Cardiac septum (tissue), 1 donor: ENCODE measurements around the gene TMEM41A. TPM values are rescaled to one million over a fixed set of nuclear protein-coding genes. Genes with fewer than 3 reads are reported as not detected.
"Not testable (repeated sequence)": the region's sequence is repeated elsewhere in the genome, so short reads cannot be mapped to it uniquely, and the experiment has no call there.

Experiments used
- DNase-seq: peaks from one replicate; pipeline ENCODE4 v3.0.0-alpha.2; 2020; ENCODE audit warnings: low spot score
- intact Hi-C: fragments of 100-400 bp; cut with DNase I; formaldehyde crosslinking; loops from one replicate; pipeline ENCODE4 v1.14.0; 2022
- total RNA-seq: library from RNA; stranded (reverse); fragmentation: NEBNext Ultra II Directional; extraction: Animal tissue kit (Norgen Biotek cat#: 25700); gene quantifications from one replicate; pipeline ENCODE4 v1.2.1, GENCODE V29; 2021
- donor health status: DM: no; HTN: no; CAD: no.

Gene TMEM41A
- total RNA-seq, 1 donor from 2014 or later: 8.0 TPM

DNA sequence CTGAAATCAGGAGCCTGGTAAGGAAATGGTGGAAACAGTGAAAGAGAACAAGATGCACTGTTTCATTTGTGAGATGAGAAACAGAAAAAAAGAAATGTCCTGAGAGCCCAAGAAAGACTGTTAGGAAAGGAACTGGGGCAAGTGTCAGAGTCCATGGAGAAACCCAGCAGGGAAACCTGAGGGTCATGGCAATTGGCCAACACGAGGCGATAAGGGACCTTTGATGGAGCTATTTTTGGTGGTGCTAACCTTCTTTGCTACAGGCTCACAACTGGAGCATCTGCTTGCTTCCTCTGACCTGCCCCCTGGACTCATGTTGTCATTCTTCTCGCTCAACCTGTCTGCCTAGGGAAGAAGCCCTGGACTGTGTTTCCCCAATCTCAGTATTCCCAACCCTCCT is 4.2 kb upstream of the TMEM41A start:
- DNase-seq: no peak
- intact Hi-C loops: no loop called here

DNA sequence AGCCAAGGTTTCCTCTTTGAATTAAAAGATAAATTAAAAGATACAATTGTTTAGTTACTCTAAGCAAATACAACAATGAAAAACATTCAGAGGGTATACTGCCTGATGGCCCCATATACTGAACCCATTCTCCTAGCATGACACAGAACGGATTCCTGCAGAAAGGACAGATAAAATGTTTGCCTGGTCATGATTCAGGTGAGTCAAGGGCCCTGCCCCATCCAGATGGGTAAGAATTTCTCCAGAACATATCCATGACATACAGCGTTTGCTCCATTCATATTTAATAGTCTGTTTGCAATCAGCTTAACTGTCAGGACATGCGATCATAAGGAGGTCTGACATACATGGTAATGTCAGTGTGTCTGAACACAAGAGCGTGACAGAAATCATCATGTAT is 8.6 kb downstream of the TMEM41A start:
- no peak for DNase-seq

DNA sequence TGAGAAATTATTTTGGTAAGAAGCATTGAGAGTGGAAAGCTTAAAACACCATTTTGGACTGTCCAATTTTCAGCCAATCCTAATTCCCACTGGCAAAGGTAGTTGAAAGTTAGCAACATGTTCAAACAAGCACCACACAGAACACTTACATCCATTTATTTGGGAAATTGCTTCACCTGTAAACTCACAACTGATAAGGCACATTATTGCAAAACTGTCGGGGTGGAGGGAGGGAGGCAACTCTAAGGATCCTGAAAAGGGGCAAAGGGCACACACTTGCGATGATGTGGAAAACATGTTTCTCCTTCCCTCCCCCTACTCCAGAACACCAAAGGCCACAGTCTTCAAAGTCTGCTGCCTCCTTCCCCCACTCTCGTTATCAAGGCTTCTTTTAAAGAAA is 9.4 kb downstream of the TMEM41A start:
- intact Hi-C loops: no loop called here
- no peak for DNase-seq

More for the DNA sequence above, 8.6 kb downstream of the TMEM41A start:
- intact Hi-C loops: no loop called here

DNA sequence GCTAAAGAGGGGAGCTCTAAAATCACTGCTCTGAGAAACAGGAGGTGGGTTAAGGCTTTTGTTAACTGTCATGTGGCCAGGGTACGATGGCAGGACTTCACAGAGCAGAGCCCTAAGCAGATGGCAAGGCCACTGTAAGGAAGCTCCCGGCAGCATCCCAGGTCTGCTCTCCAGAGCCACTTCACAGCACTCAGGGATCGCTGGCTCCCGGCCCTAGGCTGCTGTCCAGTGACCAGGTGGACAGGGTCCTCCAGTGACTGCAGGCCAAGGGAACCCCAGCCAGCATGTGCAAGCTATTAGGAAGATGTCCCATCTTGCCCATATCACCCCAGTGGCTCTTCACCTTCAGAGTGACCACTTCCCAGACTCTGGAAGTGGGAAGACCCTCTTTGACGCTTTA is 10.4 kb downstream of the TMEM41A start:
- no peak for DNase-seq
- intact Hi-C loops: no loop called here

DNA sequence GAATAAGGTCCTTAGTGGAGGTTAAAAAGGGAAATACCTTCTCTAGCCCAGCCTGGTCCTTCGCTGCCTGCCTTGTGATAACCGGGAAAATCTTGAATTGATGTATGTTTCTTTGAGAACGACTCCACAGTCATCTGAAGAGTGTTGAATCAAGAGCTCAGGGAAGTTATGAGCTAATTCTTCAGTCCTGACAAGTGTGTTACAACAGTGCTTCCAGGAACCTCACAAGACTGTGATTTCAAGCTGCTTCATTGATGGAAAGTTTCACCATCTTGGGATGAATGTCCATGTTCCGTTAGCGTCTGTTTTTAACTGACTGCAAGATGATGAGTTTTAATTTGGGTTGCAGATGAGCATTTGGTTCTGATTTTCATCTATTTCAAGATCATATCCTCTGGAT is 12.4 kb downstream of the TMEM41A start:
- DNase-seq: no peak
- intact Hi-C loops: no loop called here

DNA sequence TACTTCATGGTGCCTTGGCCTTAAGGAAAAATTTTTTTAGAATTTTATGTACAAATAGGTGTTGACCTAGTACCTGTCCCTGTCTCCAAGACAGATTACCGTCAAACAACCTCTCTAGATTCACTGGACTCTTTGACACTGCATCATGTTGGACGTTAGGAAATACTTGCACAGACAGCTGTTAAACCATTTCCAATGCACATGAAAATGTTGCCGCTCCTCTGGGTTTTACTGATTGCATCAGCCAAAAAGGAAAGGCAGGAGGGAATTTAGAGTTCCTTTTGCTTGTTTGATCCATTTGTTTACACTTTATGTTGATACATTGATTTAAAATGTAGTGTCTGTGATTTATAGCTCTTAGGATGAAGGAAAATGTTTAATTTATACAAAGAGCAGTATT is 14.5 kb downstream of the TMEM41A start:
- no peak for DNase-seq
- intact Hi-C loops: no loop called here

DNA sequence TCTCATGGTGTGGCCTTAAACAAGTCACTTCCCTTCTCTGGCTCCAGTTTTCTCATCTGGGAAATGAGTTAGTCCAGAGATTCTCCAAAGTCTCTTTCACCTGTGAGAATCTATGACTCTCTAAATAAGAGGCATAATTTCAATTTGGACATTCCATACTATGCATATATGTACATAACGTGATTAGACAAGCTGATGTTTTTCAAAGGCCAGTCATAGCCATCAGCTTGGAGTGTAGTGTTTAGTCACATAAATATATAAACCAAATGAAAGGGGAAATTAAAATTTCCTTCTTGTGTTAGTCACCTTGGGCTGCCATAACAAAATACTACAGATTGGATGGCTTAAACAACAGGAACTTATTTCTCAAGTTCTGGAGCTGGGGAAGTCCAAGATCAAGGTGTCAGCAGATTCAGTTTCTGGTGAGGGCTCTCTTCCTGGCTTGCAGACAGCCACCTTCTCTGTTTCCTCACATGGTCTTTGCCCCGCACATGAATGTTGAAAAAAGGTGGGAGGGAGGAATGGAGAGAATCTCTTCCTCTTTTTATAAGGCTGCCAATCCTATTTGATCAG is 19.4 kb downstream of the TMEM41A start:
- intact Hi-C loops: no loop called here
- no peak for DNase-seq

DNA sequence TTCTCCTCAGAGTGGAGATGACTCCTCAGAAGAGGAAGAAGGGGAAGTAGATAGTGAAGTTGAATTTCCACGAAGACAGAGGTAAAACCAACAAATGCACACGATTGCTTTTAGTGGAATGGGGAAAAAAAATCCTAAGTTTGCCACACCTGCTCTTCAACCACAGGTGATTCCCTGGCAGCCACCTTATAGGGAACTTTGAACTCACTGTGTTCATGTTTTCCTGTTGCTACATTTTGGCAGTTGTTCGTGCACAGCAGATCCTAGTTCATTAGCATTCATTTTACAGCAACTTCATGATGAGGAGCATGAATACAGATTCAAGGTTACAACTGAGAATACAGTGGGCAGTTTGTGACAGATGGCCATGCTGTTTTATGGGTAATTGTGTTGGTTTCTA is 21.5 kb downstream of the TMEM41A start:
- intact Hi-C loops: no loop called here
- no peak for DNase-seq

DNA sequence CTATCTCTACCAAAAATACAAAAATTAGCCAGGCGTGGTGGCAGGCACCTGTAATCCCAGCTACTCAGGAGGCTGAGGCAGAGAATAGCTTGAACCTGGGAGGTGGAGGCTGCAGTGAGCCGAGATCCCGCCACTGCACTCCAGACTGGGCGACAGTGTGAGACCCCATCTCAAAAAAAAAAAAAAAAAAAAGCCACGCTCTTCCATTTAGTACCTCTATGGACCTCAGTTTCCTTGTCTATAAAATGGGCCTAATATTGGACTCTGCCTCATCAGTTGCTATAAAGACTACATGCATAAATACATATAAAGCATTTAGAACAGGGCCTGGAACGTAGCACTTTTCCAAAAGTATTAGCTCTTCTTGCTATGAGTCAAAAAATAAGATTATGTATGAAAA is 23.9 kb downstream of the TMEM41A start:
- DNase-seq, intact Hi-C loops: not testable (repeated sequence)

DNA sequence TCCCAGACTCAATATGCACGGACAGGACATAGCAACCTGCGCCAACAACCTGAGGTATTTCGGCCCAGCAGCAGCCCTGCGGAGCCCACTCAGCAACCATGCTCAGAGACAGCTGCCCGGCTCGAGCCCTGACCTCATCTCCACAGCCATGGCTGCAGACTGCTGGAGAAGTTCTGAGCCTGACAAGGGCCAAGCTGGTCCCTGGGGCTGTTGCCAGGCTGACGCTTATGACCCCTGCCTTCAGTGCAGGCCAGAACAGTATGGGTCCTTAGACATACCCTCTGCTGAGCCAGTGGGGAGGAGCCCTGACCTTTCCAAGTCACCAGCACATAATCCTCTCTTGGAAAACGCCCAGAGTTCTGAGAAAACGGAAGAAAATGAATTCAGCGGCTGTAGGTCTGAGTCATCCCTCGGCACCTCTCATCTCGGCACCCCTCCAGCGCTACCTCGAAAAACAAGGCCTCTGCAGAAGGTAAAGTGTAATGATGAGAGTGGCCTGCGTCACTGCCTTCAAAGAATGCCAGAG is 25.5 kb downstream of the TMEM41A start:
- intact Hi-C loops: no loop called here
- no peak for DNase-seq

DNA sequence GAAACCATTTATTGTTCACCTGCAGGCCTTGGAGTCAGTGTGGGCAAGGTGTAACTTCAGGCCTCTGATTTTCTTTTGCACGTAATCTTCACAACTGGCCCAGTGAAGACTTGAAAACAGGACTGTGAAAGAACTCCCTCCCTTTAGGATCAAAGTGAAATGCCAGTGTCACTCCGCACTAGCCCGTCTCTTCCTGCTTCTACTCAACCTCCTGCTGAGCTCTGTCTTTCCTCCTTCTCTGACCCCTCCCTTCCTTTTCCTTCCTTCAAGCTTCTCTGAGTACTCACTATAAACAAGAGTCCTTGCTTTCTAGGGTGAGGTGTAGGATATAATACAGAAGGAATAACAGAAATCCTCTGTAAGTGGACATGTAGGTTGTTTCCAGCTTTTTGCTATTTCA is 28.5 kb downstream of the TMEM41A start:
- no peak for DNase-seq
- intact Hi-C loops: no loop called here

DNA sequence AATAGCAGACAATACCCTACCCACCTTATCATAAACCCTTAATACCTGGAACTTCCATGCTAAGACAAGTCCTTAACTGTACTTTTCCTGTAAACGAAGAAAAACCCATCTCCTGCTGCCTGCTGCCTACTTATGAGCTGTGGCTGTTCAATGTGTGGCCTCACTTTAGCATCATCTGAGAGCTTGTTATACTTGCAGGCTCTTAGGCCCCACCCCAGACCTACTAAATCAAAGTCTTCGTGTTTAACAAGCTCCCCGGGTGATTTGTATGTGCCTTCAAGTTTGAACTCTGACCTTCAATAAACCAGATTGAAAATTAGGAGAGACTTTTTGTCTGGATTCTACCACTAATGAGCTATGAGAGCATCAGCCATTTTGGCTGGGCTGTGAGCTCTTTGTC is 29.3 kb downstream of the TMEM41A start:
- intact Hi-C loops: no loop called here
- DNase-seq: no peak

DNA sequence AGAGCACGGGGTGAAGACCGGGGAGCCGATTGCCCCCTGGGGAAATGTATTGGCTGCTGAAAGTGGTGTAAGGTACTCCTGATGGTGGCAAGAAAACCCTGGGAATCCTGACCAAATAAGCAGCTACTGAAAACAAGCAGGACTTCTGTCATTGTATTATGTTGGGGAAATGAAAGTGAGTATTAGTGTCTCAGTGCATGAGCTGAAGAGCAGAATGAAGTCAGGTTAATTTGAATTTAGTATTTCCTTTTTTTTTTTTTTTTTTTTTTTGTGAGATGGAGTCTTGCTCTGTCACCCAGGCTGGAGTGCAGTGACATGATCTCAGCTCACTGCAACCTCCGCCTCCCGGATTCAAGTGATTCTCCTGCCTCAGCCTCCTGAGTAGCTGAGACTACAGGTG is 32.7 kb downstream of the TMEM41A start:
- DNase-seq, intact Hi-C loops: not testable (repeated sequence)

DNA sequence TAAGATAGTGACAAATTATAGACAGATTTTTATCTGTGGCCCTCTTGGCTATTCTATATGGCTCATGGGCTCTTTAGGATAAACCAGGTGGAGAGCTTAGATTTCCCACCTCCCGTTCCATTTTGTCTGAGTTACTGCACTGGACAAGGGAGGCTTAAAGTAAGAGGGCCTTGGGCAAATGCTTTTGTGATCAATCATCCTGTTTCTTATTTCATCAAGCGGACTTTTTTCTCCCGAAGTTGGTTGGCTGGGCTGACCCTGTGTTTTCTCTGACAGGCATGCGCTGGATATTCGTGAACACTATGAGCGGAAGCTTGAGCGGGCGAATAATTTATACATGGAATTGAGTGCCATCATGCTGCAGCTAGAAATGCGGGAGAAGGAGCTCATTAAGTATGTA is 33.4 kb downstream of the TMEM41A start:
- no peak for DNase-seq

DNA sequence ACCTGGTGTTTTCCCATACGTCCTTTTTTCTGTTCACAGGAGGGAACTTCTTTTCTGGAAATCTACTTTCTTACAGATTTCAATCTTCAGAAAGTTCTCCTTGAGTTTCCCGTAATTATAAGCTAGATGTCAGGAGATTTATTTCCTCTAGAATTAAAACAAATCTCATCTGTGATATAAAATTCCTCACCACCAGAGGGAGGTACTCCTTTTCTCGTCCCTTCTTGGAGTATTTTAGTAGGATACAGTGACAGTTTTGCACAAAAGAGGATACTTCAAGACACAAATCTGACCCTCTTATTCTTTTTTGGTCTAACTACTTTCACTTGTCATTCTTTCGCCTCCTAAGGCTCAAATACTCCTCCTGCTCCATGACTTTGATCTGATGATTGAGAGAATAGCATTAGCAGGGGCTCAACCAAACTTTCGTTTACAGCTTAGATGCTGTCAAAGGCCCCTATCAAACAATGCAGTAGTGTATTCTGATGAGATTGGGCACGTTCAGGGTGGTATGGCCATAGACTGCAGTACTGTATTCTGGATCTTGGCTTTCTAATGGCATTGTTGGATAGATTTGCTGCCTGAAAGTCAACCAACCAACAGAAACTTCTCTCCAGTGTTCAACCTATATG is 38.0 kb downstream of the TMEM41A start:
- no peak for DNase-seq

More for the DNA sequence above, 33.4 kb downstream of the TMEM41A start:
- intact Hi-C loops: no loop called here

DNA sequence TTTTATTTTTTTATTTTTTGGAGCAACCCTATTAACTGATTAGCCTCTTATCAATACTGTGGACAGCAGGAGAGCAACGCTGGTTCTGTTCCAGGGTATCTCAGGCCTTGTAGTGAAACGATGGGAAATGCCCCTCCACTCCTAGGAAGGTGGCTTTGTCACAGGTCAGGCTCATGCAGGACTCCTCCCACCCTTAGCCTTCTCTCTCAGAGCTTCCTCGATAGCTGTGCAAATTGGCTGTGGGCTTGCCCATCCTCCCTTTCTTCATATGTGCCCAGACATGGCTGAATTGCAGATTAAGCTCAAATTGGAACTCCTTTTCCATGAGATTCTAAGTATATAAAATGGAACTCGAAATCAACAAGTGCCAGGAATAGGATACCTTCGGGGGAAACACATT is 38.5 kb downstream of the TMEM41A start:
- DNase-seq: no peak
- intact Hi-C loops: no loop called here

More for the DNA sequence above, 38.0 kb downstream of the TMEM41A start:
- intact Hi-C loops: no loop called here

DNA sequence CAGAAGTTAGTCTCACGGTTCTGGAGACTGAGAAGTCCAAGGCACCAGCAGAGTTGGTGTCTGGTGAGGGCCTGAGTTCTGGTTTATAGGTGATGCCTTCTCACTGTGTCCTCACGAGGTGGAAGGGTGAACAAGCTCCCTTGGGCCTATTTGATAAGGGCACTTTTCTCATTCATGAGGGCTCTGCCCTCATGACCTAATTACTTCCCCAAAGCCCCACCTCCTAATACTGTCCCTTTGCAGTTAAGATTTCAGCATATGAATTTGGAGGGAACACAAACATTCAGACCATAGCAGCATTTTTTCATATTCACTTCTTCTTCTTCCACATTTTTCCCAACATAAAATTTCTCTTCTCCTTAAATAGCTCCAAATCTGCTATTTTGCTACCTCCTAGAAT is 41.5 kb downstream of the TMEM41A start:
- DNase-seq: no peak
- intact Hi-C loops: no loop called here

DNA sequence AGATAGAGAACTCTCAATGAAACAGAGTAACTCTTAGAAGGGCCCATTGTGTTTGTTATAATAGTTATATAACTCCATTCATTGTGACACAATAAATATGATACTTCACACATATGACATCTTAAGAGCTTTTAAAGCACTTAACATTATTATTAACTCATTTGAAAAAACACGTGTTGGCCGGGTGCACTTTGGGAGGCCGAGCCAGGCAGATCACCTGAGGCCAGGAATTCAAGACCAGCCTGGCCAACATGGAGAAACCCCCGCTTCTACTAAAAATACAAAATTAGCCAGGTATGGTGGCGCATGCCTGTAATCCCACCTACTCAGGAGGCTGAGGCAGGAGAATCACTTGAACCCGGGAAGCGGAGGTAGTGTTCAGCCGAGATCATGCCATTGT is 47.4 kb downstream of the TMEM41A start:
- DNase-seq, intact Hi-C loops: not testable (repeated sequence)

DNA sequence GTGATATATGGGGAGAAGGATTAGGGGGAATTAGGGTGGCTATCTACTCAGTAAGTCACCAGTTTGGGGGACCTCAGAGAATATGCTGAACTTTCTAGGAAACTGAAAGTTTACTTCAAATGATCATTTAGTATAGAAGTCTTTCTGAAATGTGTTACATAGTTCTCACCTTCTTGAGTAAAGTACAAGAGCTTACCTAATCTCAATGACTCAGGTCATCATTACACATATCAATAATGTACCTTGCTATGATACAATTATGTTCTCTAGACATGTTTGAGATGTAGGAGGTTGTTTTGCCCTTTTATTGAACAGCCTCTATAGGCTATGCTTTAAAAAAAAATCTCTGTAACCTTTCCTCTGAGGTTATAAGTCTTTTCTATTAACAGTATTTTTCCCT is 50.7 kb downstream of the TMEM41A start:
- DNase-seq: no peak
- intact Hi-C loops: no loop called here

DNA sequence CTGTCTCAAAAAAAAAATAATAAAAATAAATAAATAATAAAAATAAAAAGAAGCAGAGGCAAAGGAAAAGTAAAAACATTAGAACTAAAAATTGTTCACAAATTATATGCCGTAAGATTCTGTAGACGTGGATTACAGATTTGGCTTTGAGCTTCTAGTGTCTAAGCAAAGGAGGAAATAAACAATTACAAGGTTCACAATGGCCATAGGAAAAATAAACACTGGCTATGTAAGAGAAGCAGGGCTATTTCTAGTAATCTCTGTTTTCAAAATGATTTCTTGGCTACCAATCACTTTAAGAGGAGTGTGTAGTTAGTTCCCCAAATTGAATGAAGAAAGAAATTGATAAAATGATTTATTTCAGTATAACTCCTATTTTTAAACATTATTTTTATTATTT is 54.5 kb downstream of the TMEM41A start:
- DNase-seq: no peak

DNA sequence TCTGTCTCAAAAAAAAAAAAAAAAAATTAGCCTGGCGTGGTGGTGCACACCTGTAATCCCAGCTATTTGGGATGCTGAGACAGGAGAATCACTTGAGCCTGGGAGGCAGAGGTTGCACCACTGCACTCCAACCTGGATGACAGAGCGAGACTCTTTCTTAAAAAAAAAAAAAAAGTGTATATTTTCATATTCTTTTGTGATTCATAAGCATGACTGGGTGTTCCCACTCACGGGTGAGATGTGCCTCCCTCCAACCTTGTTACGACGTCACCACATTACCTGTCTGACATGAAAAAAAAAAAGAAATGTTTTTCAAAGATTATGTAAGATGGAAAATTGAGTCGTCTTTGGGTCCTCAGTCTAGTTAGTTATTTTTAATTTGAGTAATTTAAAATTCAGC is 56.8 kb downstream of the TMEM41A start:
- intact Hi-C loops: no loop called here
- DNase-seq: no peak

More for the DNA sequence above, 54.5 kb downstream of the TMEM41A start:
- intact Hi-C loops: no loop called here
